ENCODE measurements around the gene EFHD2. TPM values are rescaled to one million over a fixed set of nuclear protein-coding genes. Genes with fewer than 3 reads are reported as not detected.
"Not testable (repeated sequence)": the region's sequence is repeated elsewhere in the genome, so short reads cannot be mapped to it uniquely, and the experiment has no call there.

The EFHD2 gene, protein sequence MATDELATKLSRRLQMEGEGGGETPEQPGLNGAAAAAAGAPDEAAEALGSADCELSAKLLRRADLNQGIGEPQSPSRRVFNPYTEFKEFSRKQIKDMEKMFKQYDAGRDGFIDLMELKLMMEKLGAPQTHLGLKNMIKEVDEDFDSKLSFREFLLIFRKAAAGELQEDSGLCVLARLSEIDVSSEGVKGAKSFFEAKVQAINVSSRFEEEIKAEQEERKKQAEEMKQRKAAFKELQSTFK
- 10 to 100 TPM in 2 of 3 donors, 1 to 10 TPM in 1; 9.6 to 19.8 (median 14.5) TPM for polyA plus RNA-seq (ENCODE audit: insufficient read length in 3 of 3)
- long read RNA-seq, donor 1, transcript EFHD2-201 (4 exons, 2,419 nt) = major isoform, 8 of 8 reads
- long read RNA-seq, donor 1, partial matches to known transcripts = 0 of 8 reads
- long read RNA-seq, donor 1, other reads (novel, unspliced or antisense) = 0 of 8 reads
- long read RNA-seq, donor 2, transcript EFHD2-201 (4 exons, 2,419 nt) = major isoform, 9 of 26 reads
- long read RNA-seq, donor 2, partial matches to known transcripts = 17 of 26 reads
- long read RNA-seq, donor 2, other reads (novel, unspliced or antisense) = 0 of 26 reads
- long read RNA-seq, donor 3, transcript EFHD2-201 (4 exons, 2,419 nt) = major isoform, 16 of 16 reads
- long read RNA-seq, donor 3, partial matches to known transcripts = 0 of 16 reads
- long read RNA-seq, donor 3, other reads (novel, unspliced or antisense) = 0 of 16 reads
- long read RNA-seq, donor 4, transcript EFHD2-201 (4 exons, 2,419 nt) = major isoform, 8 of 8 reads
- long read RNA-seq, donor 4, partial matches to known transcripts = 0 of 8 reads
- long read RNA-seq, donor 4, other reads (novel, unspliced or antisense) = 0 of 8 reads
- long read RNA-seq, donor 5 = 0 reads
- long read RNA-seq, donor 6, transcript EFHD2-201 (4 exons, 2,419 nt) = major isoform, 12 of 12 reads
- long read RNA-seq, donor 6, partial matches to known transcripts = 0 of 12 reads
- long read RNA-seq, donor 6, other reads (novel, unspliced or antisense) = 0 of 12 reads
- long read RNA-seq, donor 7, transcript EFHD2-201 (4 exons, 2,419 nt) = major isoform, 11 of 11 reads
- long read RNA-seq, donor 7, partial matches to known transcripts = 0 of 11 reads
- long read RNA-seq, donor 7, other reads (novel, unspliced or antisense) = 0 of 11 reads
- long read RNA-seq, donor 8, transcript EFHD2-201 (4 exons, 2,419 nt) = major isoform, 16 of 16 reads
- long read RNA-seq, donor 8, partial matches to known transcripts = 0 of 16 reads
- long read RNA-seq, donor 8, other reads (novel, unspliced or antisense) = 0 of 16 reads
- long read RNA-seq, donor 9, transcript EFHD2-201 (4 exons, 2,419 nt) = major isoform, 11 of 19 reads
- long read RNA-seq, donor 9, partial matches to known transcripts = 8 of 19 reads
- long read RNA-seq, donor 9, other reads (novel, unspliced or antisense) = 0 of 19 reads
- long read RNA-seq, donor 10, transcript EFHD2-201 (4 exons, 2,419 nt) = major isoform, 12 of 12 reads
- long read RNA-seq, donor 10, partial matches to known transcripts = 0 of 12 reads
- long read RNA-seq, donor 10, other reads (novel, unspliced or antisense) = 0 of 12 reads
- long read RNA-seq, donor 11, partial matches to known transcripts = 5 of 9 reads
- long read RNA-seq, donor 11, other reads (novel, unspliced or antisense) = 0 of 9 reads
- long read RNA-seq, donor 12, partial matches to known transcripts = 0 of 4 reads
- long read RNA-seq, donor 12, other reads (novel, unspliced or antisense) = 0 of 4 reads
- long read RNA-seq, donor 13, transcript EFHD2-201 (4 exons, 2,419 nt) = major isoform, 23 of 23 reads
- long read RNA-seq, donor 13, partial matches to known transcripts = 0 of 23 reads
- long read RNA-seq, donor 13, other reads (novel, unspliced or antisense) = 0 of 23 reads
- long read RNA-seq, donor 14, transcript EFHD2-201 (4 exons, 2,419 nt) = major isoform, 11 of 11 reads
- long read RNA-seq, donor 14, partial matches to known transcripts = 0 of 11 reads
- long read RNA-seq, donor 14, other reads (novel, unspliced or antisense) = 0 of 11 reads
- long read RNA-seq, donor 15, partial matches to known transcripts = 0 of 4 reads
- long read RNA-seq, donor 15, other reads (novel, unspliced or antisense) = 0 of 4 reads
- long read RNA-seq, donor 16, transcript EFHD2-201 (4 exons, 2,419 nt) = major isoform, 28 of 28 reads
- long read RNA-seq, donor 16, partial matches to known transcripts = 0 of 28 reads
- long read RNA-seq, donor 16, other reads (novel, unspliced or antisense) = 0 of 28 reads

DNA sequence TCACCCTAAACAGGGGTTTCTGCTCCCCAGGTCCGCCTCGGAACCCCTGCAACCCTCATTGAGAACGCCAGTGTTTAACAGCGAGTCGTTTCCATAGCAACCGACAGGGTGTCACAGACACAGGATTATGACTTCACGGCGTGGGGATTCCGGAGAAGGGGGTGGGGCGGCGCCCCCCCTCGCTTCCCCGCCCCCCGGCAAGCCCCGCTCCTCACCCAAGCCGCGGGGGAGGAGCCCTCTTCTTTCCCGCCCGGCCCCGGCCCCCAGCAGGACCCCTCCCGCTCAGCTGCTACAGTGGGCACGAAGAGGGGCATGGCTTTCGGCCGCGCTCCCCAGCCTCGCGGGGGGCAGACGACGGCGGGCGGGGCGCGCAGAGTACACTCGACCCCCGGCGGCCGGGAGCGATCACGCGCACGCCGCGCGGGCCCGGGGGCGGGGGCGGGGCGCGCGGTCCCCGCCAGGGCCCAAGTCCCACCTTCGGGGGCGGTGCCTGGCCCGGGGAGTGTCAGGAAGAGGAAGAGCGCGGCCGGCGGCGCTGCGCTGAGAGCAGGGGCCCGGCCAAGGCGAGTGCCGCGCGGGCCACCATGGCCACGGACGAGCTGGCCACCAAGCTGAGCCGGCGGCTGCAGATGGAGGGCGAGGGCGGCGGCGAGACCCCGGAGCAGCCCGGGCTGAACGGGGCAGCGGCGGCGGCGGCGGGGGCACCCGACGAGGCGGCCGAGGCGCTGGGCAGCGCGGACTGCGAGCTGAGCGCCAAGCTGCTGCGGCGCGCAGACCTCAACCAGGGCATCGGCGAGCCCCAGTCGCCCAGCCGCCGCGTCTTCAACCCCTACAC, at the start of gene EFHD2:
EFHD2 (plus strand) TSS at position 501 of the 835 bp plus-strand sequence; CDS start at position 585, 84 bp downstream.
- peak; percentile 65 to 84 (median 77) for DNase-seq (ENCODE audit: extremely low read depth in 1 of 11, low read depth in 9 of 11, low spot score in 4 of 11)

DNA sequence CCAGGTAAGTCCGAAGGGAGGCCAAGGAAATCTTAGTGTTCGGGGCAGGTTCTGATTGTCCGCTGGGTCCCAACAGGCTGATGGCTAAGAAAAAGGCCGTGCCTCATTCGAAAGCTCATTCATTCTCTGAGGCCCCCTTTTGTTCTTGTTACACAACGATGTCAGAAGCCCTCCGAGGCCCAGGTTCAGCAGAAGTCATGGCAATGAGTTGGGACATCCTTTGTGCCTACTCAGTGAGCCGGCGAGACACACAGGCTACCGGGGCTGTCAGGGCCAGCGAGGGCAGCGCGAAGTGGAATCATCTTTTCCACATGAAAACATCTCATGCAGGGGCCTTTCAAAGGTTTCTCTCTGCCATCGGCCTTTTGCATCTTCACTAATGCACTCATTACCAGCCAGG, 49.0 kb upstream of the EFHD2 start:
- DNase-seq (ENCODE audit: extremely low read depth in 1 of 11, low read depth in 9 of 11, low spot score in 4 of 11) = no peak

DNA sequence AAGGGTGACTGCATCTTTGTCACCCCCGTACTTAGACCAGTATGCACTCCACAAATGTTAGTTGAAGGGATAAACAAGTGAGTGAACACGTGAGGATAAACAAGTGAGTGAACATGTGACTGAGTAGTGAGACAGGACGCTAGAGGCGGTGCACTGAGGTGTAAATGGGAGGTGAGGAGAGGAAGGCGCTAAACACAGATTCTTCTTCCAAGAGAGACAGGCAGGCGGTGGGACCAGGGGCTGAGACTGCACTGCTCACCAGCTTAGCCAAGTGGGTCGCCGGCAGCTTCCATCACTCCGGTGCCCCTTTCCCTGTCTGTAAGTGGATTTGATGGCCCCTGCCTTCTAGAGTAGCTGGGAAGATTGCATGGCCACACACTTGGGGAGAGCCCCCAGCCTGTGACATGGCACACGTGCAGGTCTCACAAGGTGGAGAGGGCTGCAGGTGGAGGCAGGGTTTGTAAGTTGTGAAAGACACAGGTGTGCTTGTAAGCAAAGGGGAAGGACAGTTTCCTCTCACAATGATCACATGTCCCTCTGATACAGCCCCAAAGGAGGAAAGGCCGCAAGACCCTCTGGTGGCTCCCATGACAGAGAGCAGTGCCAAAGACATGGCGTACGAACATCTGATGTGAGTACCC, 47.5 kb upstream of the EFHD2 start:
- no peak for DNase-seq (ENCODE audit: extremely low read depth in 1 of 11, low read depth in 9 of 11, low spot score in 4 of 11)

DNA sequence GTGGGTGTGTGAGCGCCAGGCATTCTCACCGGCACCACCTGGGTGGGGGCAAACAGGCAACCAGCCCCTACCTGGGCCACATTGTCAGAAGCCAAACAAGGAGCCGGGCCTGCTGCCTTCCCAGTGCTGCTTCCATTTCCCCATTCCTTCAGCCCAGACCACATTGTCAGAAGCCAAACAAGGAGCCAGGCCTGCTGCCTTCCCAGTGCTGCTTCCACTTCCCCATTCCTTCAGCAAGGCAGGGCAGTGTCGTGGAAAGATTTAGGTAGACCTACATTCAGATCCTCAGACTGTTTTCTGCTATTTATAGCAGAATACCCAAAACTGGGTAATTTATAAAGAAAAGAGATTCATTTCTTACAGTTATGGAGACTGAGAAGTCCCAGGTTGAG, 47.0 kb upstream of the EFHD2 start:
- DNase-seq (ENCODE audit: extremely low read depth in 1 of 11, low read depth in 9 of 11, low spot score in 4 of 11) = no peak

DNA sequence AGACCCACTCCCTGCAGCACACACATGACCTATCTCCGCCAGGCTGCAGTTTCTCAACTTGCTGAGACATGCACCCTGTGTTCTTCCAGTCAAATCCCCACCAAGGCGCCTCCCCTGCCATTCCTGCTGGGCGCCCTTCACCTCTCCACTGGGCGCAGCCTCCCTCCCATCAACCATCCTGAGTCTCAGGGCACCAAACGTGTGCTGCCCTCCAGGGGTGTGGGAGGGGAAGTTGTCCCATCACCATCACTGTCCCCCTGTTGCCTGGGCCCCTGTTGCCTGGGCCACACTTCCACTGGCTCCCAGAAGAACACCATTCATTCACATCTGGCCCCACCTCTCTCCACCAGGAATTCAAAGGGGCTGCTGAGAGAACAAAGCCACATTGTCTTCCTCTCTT, 44.9 kb upstream of the EFHD2 start:
- DNase-seq (ENCODE audit: extremely low read depth in 1 of 11, low read depth in 9 of 11, low spot score in 4 of 11) = no peak

DNA sequence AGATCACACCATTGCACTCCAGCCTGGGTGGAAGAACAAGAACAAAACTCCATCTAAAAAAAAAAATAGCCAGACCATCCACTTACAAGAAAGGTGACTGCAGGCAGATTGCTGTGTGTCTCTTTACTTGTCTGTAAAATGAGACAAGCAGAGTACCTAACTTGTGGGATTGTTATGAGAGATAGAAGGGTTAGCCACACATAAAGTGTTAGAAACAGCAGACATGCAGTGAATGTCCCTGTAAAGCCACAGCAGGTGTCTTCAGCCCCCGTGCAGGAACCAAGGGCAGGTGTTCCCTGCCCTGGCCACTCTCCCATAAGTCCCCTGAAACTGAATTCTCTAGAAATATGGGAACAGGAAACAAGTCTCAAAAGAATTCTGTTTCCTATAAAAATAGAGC, 40.8 kb upstream of the EFHD2 start:
- no peak for DNase-seq (ENCODE audit: extremely low read depth in 1 of 11, low read depth in 9 of 11, low spot score in 4 of 11)

DNA sequence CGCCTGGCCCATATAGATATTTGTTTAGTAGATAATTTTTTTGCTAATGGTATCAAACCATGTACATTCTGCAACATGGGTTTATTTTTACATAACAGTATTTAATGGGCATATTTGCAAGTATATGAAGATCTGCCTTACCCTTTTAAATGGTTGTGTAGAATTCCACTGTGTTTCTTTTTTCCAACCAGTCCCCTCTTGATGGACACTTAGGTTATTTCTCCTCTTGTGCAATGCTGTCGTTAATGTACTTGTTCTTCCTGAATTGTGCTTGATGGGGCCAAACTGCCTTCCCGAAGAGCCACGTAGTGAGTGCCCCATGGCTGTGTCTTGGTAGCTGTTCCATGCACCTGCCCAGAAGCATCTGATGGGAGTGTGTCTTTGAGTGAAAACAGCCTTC, 39.4 kb upstream of the EFHD2 start:
- DNase-seq (ENCODE audit: extremely low read depth in 1 of 11, low read depth in 9 of 11, low spot score in 4 of 11) = no peak

DNA sequence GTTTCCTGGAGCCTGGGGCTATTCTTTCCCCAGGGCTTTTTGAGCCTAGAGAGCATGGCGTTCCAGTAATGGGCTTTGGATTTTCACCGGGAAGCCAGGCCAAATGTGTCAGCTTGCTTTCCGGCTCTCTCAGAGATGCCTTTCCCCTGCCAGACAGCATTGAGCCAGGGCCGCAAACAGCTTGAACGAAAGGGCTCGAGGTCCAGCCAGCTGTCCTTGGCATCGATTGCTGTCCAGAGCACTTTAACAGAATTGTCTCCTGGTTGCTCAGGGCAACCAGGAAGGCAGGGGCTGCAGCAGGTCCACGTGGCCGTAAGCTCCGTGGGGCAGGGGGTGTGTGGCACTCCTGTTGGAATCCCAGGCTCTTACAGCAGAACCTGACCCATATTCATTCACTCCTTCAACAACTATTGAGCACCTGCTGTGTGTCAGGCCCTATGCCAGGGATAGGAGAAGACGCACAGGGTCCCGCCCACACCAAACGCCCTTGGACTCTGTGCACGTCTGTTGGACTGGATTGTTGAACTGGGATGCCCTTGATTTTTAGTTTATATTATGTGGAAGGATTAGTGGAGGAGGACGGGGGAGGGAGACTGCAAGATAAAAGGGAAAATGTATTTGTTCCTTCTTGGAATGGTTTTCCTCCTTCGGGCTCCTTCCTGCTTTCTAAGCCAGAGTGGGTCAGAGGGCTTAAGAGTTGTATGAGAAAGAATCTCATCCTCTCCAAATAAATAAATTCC, 38.7 kb upstream of the EFHD2 start:
- DNase-seq (ENCODE audit: extremely low read depth in 1 of 11, low read depth in 9 of 11, low spot score in 4 of 11) = no peak

DNA sequence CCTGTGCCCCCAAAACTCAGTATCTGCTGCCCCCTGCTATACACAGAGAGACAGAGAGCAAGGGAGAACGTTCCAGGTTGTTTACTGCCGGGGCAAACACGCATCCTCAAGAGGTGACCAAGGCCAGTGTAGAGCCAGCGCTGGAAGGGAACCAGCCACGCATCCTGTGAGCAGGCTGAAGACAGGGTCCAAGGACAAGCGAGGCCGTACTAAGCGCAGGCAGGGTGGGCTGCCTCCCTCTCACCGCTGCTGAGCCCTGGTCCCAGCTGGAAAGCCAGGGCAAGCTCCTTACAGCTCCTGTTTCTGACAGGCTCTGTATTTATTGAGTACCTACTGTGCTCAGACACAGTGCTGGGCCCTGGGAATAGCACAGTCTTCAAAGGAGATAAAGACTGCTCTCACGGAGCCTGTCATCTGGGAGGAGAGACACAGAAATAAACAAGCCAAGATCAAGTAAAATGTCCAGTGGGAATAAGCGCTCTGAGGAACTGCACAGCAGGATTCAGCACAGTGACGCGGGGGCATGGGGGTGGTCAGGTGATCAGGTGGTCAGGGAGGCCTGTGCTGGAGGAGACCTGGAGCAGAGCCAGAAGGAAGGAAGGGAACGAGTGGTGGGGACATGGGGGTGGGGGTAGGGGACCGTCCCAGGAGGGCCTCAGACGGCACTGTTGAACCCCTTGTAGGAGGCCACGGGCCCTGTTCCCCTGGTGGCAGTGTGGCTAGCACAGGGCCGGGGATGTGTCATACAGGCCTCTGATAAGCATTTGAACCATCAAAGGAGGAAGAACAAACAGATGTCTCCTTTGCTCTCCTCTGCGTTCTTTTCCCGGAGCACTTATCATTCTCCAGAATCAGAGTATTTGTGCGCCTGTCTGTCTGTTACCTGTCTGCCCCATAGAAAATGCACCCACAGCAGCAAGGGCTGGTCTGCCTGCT, 37.8 kb upstream of the EFHD2 start:
- no peak for DNase-seq (ENCODE audit: extremely low read depth in 1 of 11, low read depth in 9 of 11, low spot score in 4 of 11)

DNA sequence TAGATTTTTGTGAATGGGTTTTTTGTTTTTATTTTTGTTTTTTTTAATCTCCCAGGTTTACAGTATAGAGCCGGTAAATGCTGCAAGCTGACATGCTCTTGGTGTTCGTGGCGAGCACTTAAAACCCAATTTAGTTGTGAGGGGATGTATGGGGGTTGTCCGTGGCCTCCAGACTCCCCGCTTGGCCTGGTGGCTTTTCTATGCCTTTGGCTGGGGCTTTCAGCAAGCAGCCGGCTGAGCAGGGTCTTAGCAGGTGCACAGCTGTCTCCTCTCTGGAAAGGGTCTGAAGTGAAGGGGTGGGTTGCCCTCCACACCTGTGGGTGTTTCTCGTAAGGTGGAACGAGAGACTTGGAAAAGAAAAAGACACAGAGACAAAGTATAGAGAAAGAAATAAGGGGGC, 31.0 kb upstream of the EFHD2 start:
- DNase-seq (ENCODE audit: extremely low read depth in 1 of 11, low read depth in 9 of 11, low spot score in 4 of 11) = no peak

DNA sequence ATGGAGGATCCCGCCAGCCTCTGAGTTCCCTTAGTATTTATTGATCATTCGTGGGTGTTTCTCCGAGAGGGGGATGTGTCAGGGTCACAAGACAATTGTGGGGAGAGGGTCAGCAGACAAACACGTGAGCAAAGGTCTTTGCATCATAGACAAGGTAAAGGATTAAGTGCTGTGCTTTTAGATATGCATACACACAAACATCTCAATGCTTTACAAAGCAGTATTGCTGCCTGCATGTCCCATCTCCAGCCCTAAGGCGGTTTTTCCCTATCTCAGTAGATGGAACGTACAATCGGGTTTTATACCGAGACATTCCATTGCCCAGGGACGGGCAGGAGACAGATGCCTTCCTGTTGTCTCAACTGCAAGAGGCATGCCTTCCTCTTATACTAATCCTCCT, 30.5 kb upstream of the EFHD2 start:
- not testable (repeated sequence) for DNase-seq (ENCODE audit: extremely low read depth in 1 of 11, low read depth in 9 of 11, low spot score in 4 of 11)

DNA sequence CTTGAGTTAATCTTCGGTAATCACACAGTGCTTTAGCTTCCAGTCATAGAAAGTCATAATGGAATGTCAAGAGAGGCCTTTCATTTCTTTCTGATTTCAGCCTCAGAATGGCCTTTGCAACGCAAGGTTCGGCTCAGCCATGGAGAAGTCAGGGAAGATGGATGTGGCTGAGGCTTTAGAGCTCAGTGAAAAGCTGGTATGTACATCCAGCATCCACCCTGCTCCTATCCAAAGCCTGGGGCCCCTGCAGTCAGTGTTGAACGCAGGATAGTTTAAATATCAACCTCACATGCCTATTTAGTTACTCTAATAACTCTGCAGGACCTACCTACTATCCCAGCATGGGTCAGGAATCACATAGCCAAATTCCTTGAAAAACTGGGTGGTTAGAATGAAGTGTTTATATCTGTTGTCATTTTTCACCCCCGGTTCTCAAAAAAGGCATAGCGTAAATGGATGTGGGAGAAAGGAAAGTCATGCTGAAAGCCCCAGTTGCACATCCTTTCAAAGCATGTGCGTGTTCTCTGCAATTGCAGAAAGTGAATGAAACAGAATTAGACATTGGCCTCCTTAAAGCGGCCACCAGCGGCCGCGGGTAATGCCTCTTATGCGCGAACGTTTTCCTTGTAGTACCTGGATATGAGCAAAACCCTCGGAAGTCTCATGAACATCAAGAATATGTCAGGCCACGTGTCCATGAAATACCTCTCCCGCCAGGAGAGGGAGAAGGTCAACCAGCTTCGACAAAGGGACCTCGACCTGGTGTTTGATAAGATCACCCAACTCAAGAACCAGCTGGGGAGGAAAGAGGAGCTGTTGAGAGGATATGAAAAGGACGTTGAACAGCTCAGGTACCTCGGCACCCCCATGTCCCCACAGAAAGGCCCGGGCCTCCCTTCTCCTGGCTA, 28.8 kb upstream of the EFHD2 start:
- DNase-seq (ENCODE audit: extremely low read depth in 1 of 11, low read depth in 9 of 11, low spot score in 4 of 11) = no peak

DNA sequence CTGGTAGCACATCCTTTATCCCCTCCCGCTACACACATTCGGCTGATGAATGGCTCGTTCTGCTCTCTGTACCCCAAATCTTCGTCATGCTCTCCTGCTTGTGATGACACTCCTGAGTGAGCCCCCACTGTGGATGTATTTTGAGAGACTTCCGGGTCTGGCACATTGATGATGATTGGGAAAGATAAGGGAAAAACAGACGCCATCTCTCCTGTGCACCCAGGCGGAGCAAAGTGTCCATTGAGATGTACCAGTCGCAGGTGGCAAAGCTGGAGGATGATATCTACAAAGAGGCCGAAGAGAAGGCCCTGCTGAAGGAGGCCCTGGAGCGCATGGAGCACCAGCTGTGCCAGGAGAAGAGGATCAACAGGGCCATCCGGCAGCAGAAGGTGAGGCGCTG, 27.9 kb upstream of the EFHD2 start:
- DNase-seq (ENCODE audit: extremely low read depth in 1 of 11, low read depth in 9 of 11, low spot score in 4 of 11) = no peak
